Neural cell (in vitro differentiated cells): ENCODE data around the gene ZNF821. TPM values are rescaled to one million over a fixed set of nuclear protein-coding genes. Genes with fewer than 3 reads are reported as not detected.

Source experiments
- H2AFZ ChIP-seq: fragments of 200-600, 300-800 bp; sonication (generic), shearing (Covaris generic); 2 replicates; pipeline ENCODE4 v1.6.0; 2014; ENCODE audit warnings: low read depth, mild to moderate bottlenecking, antibody characterized with exemption, low read length, moderate library complexity
- H3F3A ChIP-seq: fragments of 200-600 bp; shearing (Covaris generic); 2 replicates; pipeline ENCODE4 v1.6.1; 2016; ENCODE audit warnings: mild to moderate bottlenecking, moderate library complexity, mixed read lengths, antibody characterized with exemption, low read length; ENCODE audit not compliant: insufficient read depth, poor library complexity, severe bottlenecking
- H3K27ac ChIP-seq: fragments of 200-600, 300-800 bp; sonication (generic), shearing (Covaris generic); 2 replicates; pipeline ENCODE4 v1.5.1; 2014; ENCODE audit warnings: mild to moderate bottlenecking, low read length, moderate library complexity
- H3K27me3 ChIP-seq: fragments of 300-800, 200-600 bp; sonication (generic), shearing (Covaris generic); 2 replicates; pipeline ENCODE4 v1.6.0; 2014; ENCODE audit warnings: mild to moderate bottlenecking, low read depth, low read length, moderate library complexity; ENCODE audit not compliant: insufficient read depth
- H3K36me3 ChIP-seq: fragments of 300-800, 200-600 bp; sonication (generic), shearing (Covaris generic); 2 replicates; pipeline ENCODE4 v1.5.1; 2014; ENCODE audit warnings: mild to moderate bottlenecking, antibody characterized with exemption, low read length, moderate library complexity; ENCODE audit not compliant: insufficient read depth
- H3K4me2 ChIP-seq: fragments of 300-800, 200-600 bp; sonication (generic), shearing (Covaris generic); 2 replicates; pipeline ENCODE4 v1.6.0; 2014; ENCODE audit warnings: mild to moderate bottlenecking, low read length
- H3K4me3 ChIP-seq: fragments of 300-800, 200-600 bp; sonication (generic), shearing (Covaris generic); 2 replicates; pipeline ENCODE4 v1.5.1; 2014; ENCODE audit warnings: mild to moderate bottlenecking, low read length, moderate library complexity
- H3K79me2 ChIP-seq: fragments of 200-600 bp; shearing (Covaris generic); replicated peaks from 2 replicates; pipeline ENCODE4 v1.6.0; 2014; ENCODE audit warnings: mild to moderate bottlenecking, low read length, moderate library complexity; ENCODE audit not compliant: insufficient read depth
- H3K9ac ChIP-seq: fragments of 300-800, 200-600 bp; sonication (generic), shearing (Covaris generic); 2 replicates; pipeline ENCODE4 v1.6.1; 2016; ENCODE audit warnings: mild to moderate bottlenecking, low read length, mixed read lengths
- H3K9me2 ChIP-seq: fragments of 200-600 bp; shearing (Covaris generic); 2 replicates; pipeline ENCODE4 v1.6.1; 2016; ENCODE audit warnings: mild to moderate bottlenecking, low read length, mixed read lengths; ENCODE audit not compliant: insufficient read depth
- H3K9me3 ChIP-seq: fragments of 200-600, 300-800 bp; sonication (generic), shearing (Covaris generic); 2 replicates; pipeline ENCODE4 v1.6.1; 2016; ENCODE audit warnings: mild to moderate bottlenecking, mixed run types, low read length, moderate library complexity, mixed read lengths
- H4K20me1 ChIP-seq: fragments of 200-600 bp; shearing (Covaris generic); 2 replicates; pipeline ENCODE4 v1.6.1; 2016; ENCODE audit warnings: mild to moderate bottlenecking, mixed run types; ENCODE audit not compliant: insufficient read depth
- CTCF ChIP-seq: fragments of 450-650 bp; IDR thresholded peaks from 2 replicates; pipeline ENCODE4 v1.5.1; 2014; ENCODE audit warnings: antibody characterized with exemption, mild to moderate bottlenecking, moderate library complexity; ENCODE audit not compliant: poor library complexity, severe bottlenecking
- EP300 ChIP-seq: fragments of 450-650 bp; conservative IDR thresholded peaks from 2 replicates; pipeline ENCODE4 v1.6.1; 2014; ENCODE audit warnings: antibody characterized with exemption, mild to moderate bottlenecking, moderate library complexity; ENCODE audit not compliant: poor library complexity, severe bottlenecking
- EZH2 ChIP-seq: fragments of 200-600, 300-800 bp; shearing (Covaris generic), sonication (generic); IDR thresholded peaks from 2 replicates; pipeline ENCODE4 v1.6.1; 2014; ENCODE audit warnings: antibody characterized with exemption, low read length, borderline replicate concordance, mild to moderate bottlenecking; ENCODE audit not compliant: insufficient read depth, poor library complexity, severe bottlenecking
- MXI1 ChIP-seq: fragments of 450-650 bp; conservative IDR thresholded peaks from 2 replicates; pipeline ENCODE4 v1.6.1; 2014; ENCODE audit warnings: antibody characterized with exemption, mild to moderate bottlenecking; ENCODE audit not compliant: poor library complexity, severe bottlenecking
- POLR2AphosphoS5 ChIP-seq: IDR thresholded peaks from 2 replicates; pipeline ENCODE4 v1.6.1; 2012
- RAD21 ChIP-seq: fragments of 450-650 bp; conservative IDR thresholded peaks from 2 replicates; pipeline ENCODE4 v1.6.1; 2014; ENCODE audit warnings: antibody characterized with exemption, mild to moderate bottlenecking, moderate library complexity
- REST ChIP-seq: IDR thresholded peaks from 2 replicates; pipeline ENCODE4 v1.6.1; 2012; ENCODE audit warnings: borderline replicate concordance
- SMC3 ChIP-seq: fragments of 450-650 bp; conservative IDR thresholded peaks from 2 replicates; pipeline ENCODE4 v1.6.1; 2014; ENCODE audit warnings: antibody characterized with exemption, mild to moderate bottlenecking, moderate library complexity; ENCODE audit not compliant: poor library complexity
- TAF1 ChIP-seq: IDR thresholded peaks from 2 replicates; pipeline ENCODE4 v1.6.1; 2012; ENCODE audit warnings: low read depth
- polyA plus RNA-seq: library from polyadenylated mRNA; depleted of rRNA; stranded (reverse); fragments of >200 nt; gene quantifications from 2 replicates; pipeline ENCODE4 v1.2.3, GENCODE V29; 2014

ZNF821 gene
- polyA plus RNA-seq, 1 donor from 2014 or later = 128 TPM

- no peaks in the 10 kb centered on the region for H3K9me3 ChIP-seq
- no peaks in the 10 kb centered on the region for H4K20me1 ChIP-seq
- H3K36me3 ChIP-seq = no peaks in the 10 kb centered on the region
- peak overlapping the region; percentile 97 for H3K9ac ChIP-seq
- peaks cover 39% of the 10 kb centered on the region for H3K79me2 ChIP-seq
- H3K4me2 ChIP-seq = peak overlapping the region; percentile 94
- peak overlapping the region; percentile 97 for H3K27ac ChIP-seq
- TF ChIP-seq EZH2 (no peak), REST (no peak), SMC3 (peak; percentile 20), CTCF (peak; percentile 50), EP300 (no peak), POLR2AphosphoS5 (no peak), RAD21 (no peak)
- H2AFZ ChIP-seq = peak overlapping the region; percentile 70
- H3K4me3 ChIP-seq = peak overlapping the region; percentile 85
- H3K9me2 ChIP-seq = no peaks in the 10 kb centered on the region
- no peaks in the 10 kb centered on the region for H3K27me3 ChIP-seq
- peaks cover 4% of the 10 kb centered on the region for H3F3A ChIP-seq
Measured at GRCh38 chr16:71894229-71894920, 10.4 kb upstream of the ZNF821 start.

GRCh38 chr16:71893888-71894228 lies 9.9 kb upstream of the ZNF821 start:
- peak overlapping the region; percentile 94 for H3K4me2 ChIP-seq

More at GRCh38 chr16:71893888-71894228, 9.9 kb upstream of the ZNF821 start:
- no peaks in the 10 kb centered on the region for H3K27me3 ChIP-seq
- no peaks in the 10 kb centered on the region for H4K20me1 ChIP-seq
- no peak overlapping the region for H2AFZ ChIP-seq
- H3K27ac ChIP-seq = peak overlapping the region; percentile 97
- no peaks in the 10 kb centered on the region for H3K9me3 ChIP-seq
- peak overlapping the region; percentile 97 for H3K9ac ChIP-seq
- H3K4me3 ChIP-seq = peak overlapping the region; percentile 85
- H3K9me2 ChIP-seq = no peaks in the 10 kb centered on the region
- peaks cover 4% of the 10 kb centered on the region for H3F3A ChIP-seq
- peaks cover 34% of the 10 kb centered on the region for H3K79me2 ChIP-seq
- no peak for TF ChIP-seq POLR2AphosphoS5
- TF ChIP-seq TAF1 = no peak
- no peak for TF ChIP-seq MXI1
- TF ChIP-seq REST = no peak
- no peak for TF ChIP-seq EZH2
- TF ChIP-seq RAD21 = no peak
- TF ChIP-seq SMC3 = no peak
- TF ChIP-seq CTCF = no peak
- no peak for TF ChIP-seq EP300
- H3K36me3 ChIP-seq = no peaks in the 10 kb centered on the region
